K562 (cell line): ENCODE data around the gene TPGS1. TPM values are rescaled to one million over a fixed set of nuclear protein-coding genes. Genes with fewer than 3 reads are reported as not detected.

Experiments
- BMI1 ChIP-seq: fragments of 150-350 bp; IDR thresholded peaks from 2 replicates; pipeline ENCODE4 v1.6.1; 2014; ENCODE audit warnings: low read length
- CXXC5 ChIP-seq: fragments of 250-450 bp; sonication (Bioruptor Pico); IDR thresholded peaks from 2 replicates; pipeline ENCODE4 v1.8.0; 2022; ENCODE audit warnings: inconsistent platforms, mild to moderate bottlenecking, moderate library complexity
- DEAF1 ChIP-seq: fragments of 450-650 bp; formaldehyde crosslinking; IDR thresholded peaks from 2 replicates; pipeline ENCODE4 v1.4.0; 2020; ENCODE audit warnings: mild to moderate bottlenecking, moderate library complexity
- GATA2 ChIP-seq: sonication (generic); formaldehyde crosslinking; IDR thresholded peaks from 2 replicates; pipeline ENCODE4 v1.4.0; 2020; ENCODE audit warnings: mild to moderate bottlenecking, missing genetic modification reagents
- HIVEP1 ChIP-seq: fragments of 250-450 bp; sonication (Bioruptor Pico); IDR thresholded peaks from 2 replicates; pipeline ENCODE4 v1.4.0; 2020; ENCODE audit warnings: mild to moderate bottlenecking
- MAFF ChIP-seq: IDR thresholded peaks from 2 replicates; pipeline ENCODE4 v1.6.1; 2012; ENCODE audit warnings: low read length, improper control_type of control experiment
- PHF8 ChIP-seq: fragments of 200-600 bp; sonication (generic); IDR thresholded peaks from 2 replicates; pipeline ENCODE4 v1.6.1; 2012; ENCODE audit warnings: mixed run types, mild to moderate bottlenecking, inconsistent platforms, low read length, moderate library complexity, borderline replicate concordance
- PRDM10 ChIP-seq: fragments of 450-650 bp; IDR thresholded peaks from 2 replicates; pipeline ENCODE4 v1.6.1; 2018; ENCODE audit not compliant: partially characterized antibody
- PRPF4 ChIP-seq: fragments of 200-400 bp; formaldehyde crosslinking; IDR thresholded peaks from one replicate; pipeline ENCODE4 v1.6.1; 2017; ENCODE audit warnings: low read length, low read depth, mild to moderate bottlenecking; ENCODE audit not compliant: insufficient read depth, poor library complexity, severe bottlenecking
- RBFOX2 ChIP-seq: fragments of 200-400 bp; formaldehyde crosslinking; IDR thresholded peaks from 2 replicates; pipeline ENCODE4 v1.6.1; 2017; ENCODE audit warnings: low read depth, mild to moderate bottlenecking, low read length, moderate library complexity
- SMAD3 ChIP-seq: fragments of 450-650 bp; formaldehyde crosslinking; conservative IDR thresholded peaks from 2 replicates; pipeline ENCODE4 v1.4.0; 2020; ENCODE audit warnings: mild to moderate bottlenecking
- SREBF2 ChIP-seq: sonication (generic); formaldehyde crosslinking; IDR thresholded peaks from 2 replicates; pipeline ENCODE4 v1.4.0; 2020; ENCODE audit warnings: mild to moderate bottlenecking, missing genetic modification reagents
- TFAM ChIP-seq: fragments of 250-450 bp; sonication (Bioruptor Pico); conservative IDR thresholded peaks from 2 replicates; pipeline ENCODE4 v1.5.0; 2021; ENCODE audit warnings: mild to moderate bottlenecking, moderate library complexity
- USF2 ChIP-seq: sonication (generic); formaldehyde crosslinking; IDR thresholded peaks from 2 replicates; pipeline ENCODE4 v1.5.0; 2020; ENCODE audit warnings: missing genetic modification reagents
- ZBTB7A ChIP-seq: IDR thresholded peaks from 2 replicates; pipeline ENCODE4 v1.6.1; 2011; ENCODE audit warnings: low read depth, mild to moderate bottlenecking, low read length, moderate library complexity, borderline replicate concordance; ENCODE audit not compliant: control insufficient read depth
- polyA plus RNA-seq, 8 experiments: library from polyadenylated mRNA; depleted of rRNA in 4 of 8; stranded (reverse) in 5 of 8; unstranded in 3 of 8; fragments of >200 nt; fragmentation: Nextera tagmentation in 2 of 8; fragmentation: Illumina TruSeq in 1 of 8; extraction: Ambion mirVana in 2 of 8; extraction: Trizol in 1 of 8; gene quantifications; 2 replicates each; pipeline versions ENCODE4 v1.2.1 to v1.2.3, GENCODE V29; 2011 to 2014; ENCODE audit warnings: inconsistent platforms in 1 of 8, missing spikeins in 1 of 8
- total RNA-seq, 7 experiments: library from RNA; depleted of rRNA in 6 of 7; stranded (reverse); fragments of >200 nt in 6 of 7; fragmentation: Illumina TruSeq in 2 of 7; extraction: Trizol in 2 of 7; gene quantifications; 2 replicates each; pipeline versions ENCODE4 v1.2.1 to v1.2.3, GENCODE V29; 2011 to 2021; ENCODE audit warnings: low replicate concordance in 1 of 7

Gene TPGS1
- total and polyA plus RNA-seq, 9 of the 15 experiments (the other 6 are each of a cell fraction or from before 2014, with no cell fraction given): 0.30 to 31.6 (median 1.2) TPM; not detected in 2

GRCh38 chr19:459724-460511 lies 47.4 kb upstream of the TPGS1 start (continued):
- no peak for TF ChIP-seq SREBF2 (CRISPR knock-in tag)
- no peak for TF ChIP-seq DEAF1 (CRISPR knock-in tag)
- TF ChIP-seq HIVEP1 (CRISPR knock-in tag): no peak
- no peak for TF ChIP-seq BMI1
- TF ChIP-seq ZBTB7A: 0 out of 2 replicates have a peak, but pooled peaks have one; percentile 18
- no peak for TF ChIP-seq PRPF4
- no peak for TF ChIP-seq GATA2
- TF ChIP-seq MAFF: no peak
- no peak for TF ChIP-seq TFAM
- peak; percentile 84 for TF ChIP-seq USF2 (CRISPR knock-in tag)
- TF ChIP-seq RBFOX2: peak; percentile 51
- peak; percentile 44; the same call in 1 of the 2 replicates for TF ChIP-seq PHF8
- TF ChIP-seq CXXC5: peak; percentile 50
- TF ChIP-seq SMAD3 (CRISPR knock-in tag): no peak
- peak; percentile 77 for TF ChIP-seq PRDM10
